Fibroblast of peridontal ligament (primary cell): ENCODE measurements around the gene ERC2.

Experiments used
- DNase-seq: peaks from one replicate; pipeline ENCODE4 v3.0.0-alpha.2; 2010; ENCODE audit errors: extremely low read depth

Gene ERC2

DNA sequence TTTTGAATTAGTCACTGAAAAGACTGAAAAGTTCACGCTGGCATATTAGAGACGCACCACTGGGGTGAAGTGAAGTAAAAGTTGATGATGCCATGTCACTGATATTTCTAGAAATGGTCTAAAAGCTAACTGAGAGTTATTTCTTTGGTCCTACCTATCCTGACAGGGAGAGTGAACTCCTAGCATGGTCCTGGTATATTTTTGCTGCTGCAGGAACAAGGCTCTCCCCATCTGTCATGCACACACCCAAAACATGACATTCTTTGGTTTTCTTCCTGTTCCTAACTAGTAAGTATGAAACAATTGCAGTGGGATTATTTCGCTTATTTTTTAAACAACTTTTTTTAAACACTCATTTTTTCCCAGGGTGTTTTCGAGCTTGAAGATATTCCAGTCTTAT is 466.7 kb downstream of the ERC2 start:
- DNase-seq = no peak

DNA sequence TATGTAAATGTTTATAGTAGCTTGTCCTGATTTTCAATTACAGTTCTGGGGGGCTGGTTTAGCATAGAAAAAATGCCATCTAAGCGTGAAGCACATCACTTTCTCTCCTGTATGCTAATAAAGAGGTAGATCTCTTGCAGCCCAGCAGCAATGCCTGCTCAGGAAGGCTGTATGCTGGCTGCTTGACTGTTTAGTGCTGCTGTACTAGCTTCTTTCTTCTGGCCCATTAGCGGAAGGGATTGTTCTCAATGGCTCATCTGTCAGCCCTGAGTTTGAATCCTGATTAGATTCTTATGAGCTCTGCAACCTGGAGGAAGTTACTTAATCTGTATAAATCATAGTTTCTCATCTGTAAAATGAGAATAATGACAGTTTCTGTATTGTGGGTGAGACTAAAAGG is 478.9 kb downstream of the ERC2 start:
- DNase-seq = no peak

DNA sequence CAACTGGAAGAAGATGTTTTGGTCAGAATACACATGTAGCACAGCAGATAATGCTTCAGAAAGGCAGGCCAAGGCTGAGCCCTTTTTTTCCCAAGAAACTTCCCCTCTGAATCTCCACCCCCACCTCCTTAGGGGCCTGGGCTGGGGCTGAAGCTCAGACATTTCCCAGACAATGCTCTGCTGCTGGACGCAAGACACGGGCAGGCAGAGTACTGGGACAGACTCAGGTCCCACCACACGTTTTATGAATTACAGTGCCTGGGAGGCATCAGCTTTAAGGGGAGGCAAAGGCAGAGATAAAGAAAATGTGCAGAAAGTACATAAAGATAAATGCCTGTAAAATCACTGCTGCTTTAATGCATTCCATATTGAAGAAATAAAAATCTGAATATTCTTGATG is 479.4 kb downstream of the ERC2 start:
- DNase-seq = no peak

DNA sequence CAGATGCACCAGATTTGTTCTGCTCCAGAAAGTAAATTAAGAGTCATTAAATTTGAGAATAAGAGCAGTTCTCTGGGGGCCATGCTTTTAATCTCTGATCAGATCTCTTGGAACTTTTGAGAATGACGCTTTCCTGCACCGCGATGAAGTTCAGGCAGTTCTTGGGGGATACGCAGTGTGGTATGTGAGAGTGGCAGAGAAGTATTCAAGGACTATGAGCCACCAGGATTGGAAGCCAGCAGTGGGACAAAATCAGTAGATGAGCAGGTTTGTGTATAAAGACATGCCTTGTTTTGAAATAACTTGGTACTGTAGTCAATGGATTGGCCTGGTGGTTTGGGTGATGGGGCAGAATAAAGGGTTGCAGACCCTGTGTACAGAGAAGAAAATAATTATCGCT is 483.6 kb downstream of the ERC2 start:
- DNase-seq = no peak

DNA sequence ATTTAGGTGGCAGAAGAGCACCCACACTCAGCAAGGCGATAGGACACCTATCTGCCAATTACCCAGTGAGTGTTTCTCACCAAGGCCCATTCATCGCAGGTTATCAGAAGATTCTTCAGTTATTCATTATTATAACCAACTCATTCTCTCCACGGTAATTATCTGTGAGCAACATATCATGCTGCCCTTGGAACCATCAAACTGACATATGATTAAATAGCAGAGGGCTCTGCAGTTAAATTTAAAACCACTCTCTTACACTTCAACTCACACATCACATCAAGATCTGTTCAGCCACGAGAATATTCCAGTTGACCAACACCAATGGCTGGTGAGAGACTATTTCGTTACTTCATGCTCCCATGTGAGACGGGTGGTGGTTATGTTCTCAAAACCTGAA is 489.3 kb downstream of the ERC2 start:
- no peak for DNase-seq

DNA sequence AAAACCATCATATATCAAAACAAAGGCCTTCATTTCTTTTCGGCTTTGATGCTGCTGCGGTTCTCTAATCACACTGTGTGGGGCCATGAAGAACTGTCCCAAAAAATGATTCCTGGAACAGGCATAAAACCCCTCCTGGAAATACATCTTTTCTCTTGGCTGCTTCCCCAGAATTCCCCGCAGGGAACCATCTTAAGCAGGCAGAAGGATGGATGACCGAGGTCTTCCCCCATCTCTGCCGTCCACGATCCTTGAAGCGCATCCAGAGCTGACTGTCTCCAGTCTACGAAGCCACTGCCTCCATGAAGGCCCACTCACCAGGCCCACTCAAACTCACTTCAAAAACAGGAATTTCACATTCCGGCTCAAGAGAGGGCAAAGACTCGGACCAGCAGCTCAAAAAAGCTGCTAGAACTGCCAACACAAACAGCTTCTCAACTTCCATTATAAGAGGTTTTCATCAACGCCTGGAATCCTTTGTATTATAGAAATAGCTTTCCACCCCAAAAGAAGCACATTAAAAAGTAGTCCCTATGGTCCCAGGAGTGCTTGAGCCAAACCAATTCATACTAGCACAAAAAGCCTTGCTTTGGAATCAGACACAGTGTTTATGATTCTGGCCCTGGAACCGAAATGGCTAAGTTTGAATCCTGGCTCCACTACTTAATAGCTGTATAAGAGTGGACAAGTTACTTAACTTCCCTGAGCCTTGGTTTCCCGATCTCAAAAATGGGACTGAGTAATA is 493.7 kb downstream of the ERC2 start:
- no peak for DNase-seq

DNA sequence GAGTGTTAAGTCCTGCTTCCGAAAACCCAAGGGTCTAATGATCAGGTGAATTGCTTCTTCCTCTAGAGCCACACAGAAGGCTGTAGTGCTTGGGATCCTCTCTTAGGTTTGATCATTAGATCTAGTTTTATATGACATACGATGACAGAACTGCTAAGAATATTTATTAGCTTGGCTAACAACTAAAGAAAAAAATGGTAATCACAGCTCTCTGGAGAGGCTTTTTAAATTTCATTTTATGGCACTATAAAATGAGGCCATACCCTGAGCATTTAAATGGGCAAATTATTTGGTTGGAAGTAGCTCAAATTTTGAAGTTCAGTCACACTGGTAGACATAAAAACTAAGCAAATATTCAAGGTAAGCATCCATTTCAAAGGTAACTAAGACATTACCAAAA is 498.6 kb downstream of the ERC2 start:
- no peak for DNase-seq

DNA sequence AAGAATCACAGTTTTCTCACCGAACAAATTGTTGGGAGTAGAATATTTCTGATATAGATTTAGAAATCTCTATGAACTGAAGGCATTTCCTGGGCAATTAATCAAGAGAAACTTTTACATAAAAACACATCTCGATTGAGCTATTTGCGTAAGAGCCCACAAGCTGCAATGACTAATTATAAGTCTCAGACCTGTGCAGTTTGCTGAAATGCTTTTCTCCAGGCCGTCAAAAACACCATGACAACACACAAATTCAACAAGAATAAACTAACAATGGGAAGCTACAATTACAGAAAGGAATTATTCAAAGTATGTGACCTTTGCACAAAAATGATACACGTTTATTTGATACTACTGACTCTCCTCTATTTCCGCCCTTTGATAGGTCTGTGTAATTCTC is 499.9 kb downstream of the ERC2 start:
- DNase-seq = no peak

DNA sequence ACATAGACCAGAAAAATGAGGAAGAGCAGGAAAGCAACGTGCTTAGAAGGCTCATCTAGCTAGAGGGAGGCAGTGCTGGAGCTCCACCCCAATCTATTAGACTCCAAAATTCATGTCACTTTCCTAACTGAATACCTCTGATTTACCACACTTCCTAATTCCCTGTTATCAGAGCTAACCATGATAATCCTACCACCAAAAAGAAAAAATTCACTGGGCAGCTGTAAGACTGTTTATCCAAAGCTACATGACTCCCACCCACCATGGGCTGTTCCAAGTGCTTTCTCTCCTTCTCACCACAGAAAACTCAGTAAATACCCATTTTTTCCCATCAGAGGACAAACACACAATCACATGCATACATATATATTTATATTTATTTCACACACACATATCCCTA is 501.7 kb downstream of the ERC2 start:
- no peak for DNase-seq

DNA sequence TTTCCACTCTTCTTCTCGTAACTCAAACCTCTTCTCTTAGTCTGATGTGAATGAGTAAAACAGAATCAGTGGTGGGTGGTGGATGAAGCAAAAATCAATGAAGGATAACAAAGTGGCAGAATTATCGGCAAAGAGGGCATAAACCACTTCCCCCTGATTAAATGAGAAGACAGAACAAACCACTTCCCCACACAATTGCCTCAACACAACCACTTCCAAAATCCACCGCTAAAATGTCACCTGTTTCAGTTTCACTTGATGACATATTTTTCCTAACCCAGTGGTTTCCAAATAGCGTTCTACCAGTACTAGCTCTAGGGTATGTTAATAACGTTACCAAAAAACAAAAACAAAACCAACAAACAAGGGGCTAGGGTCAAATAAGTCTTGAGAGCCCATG is 502.5 kb downstream of the ERC2 start:
- DNase-seq = no peak

DNA sequence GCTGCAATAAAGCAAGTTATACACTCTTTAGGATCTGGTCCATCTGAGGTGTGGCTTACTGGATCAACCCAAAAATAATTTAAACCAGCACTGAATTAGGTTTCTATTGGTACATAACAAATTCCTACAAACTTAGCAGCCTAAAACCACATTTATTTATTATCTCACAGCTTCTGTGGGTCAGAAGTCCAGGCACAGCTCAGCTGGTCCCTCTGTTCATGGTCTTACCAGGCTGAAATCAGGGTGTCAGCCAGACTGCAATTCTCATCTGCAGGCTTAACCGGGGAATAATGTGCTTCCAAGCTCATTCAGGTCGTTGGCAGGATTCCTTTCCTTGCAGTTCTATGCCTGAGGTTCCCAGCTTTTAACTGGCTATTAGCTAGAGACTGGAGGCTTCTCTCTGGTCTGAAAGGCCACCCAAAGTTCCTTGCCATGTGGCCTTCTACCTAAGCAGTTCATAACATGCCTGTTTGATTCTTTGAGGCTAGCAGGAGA is 503.7 kb downstream of the ERC2 start:
- DNase-seq = no peak

DNA sequence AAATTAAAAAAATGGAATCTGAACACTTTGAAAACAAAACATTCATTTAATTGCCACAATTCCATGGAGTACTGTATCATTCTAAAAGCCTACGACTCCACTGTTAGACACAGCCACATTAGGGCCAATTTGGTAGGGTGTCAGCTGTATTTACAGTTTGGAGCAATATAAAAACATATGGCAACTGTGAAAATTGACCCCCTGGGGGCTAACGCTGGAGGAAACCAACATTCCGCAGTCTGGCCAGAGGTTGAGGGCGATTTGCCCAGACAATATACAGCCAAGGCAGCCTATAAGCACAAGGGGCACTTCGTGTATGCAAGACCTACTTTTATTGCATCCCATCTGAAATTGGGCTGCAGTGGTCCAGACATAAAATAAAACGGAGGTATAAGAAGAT is 504.7 kb downstream of the ERC2 start:
- DNase-seq = no peak

DNA sequence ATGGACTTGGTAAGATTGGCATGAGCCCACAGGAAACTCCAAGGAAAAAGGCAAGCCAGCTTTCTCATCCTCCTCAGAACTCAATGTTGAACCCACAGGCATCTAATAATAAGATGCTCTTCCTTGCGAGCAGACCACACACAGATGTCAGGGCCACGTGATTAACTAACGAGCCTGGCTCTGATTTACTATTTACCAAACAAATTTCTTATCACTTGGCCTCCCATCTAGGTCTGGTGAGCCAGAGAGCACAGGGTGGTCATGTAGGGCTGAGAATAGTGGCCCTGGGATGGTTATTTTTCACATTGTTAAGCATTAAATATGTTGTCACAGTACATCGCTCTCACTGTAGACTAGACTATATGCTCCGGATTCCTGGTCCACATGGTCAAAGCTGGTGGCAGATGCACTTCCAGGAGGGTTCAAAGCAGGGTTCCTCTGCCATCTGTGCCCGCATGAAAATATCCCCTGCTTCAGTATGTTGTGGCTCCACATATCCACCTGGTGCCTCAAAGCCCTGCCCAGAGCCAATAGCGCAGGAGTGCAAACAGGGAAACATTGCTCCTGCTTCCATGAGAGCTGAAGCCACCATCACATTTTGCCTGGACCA is 508.7 kb downstream of the ERC2 start:
- no peak for DNase-seq

DNA sequence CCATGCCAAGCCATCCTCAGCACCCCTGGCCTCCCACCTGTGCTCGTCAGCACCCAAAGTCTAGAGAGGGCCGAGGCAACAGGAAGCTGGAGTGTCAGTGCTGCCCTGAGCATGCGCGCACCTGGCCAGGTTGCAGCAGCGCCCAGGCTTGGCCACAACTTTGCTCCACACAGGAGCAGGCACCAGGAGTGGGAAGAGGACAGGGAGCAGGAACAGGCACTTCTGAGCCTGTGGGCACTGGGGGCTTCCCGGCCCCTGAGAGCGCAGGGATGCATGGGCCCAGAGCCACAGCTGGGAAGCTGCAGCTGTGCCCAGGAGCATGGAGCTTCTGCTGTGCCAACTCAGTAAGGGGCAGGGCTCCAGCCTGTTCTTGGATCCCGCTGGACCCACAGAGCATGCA is 509.7 kb downstream of the ERC2 start:
- DNase-seq = no peak

DNA sequence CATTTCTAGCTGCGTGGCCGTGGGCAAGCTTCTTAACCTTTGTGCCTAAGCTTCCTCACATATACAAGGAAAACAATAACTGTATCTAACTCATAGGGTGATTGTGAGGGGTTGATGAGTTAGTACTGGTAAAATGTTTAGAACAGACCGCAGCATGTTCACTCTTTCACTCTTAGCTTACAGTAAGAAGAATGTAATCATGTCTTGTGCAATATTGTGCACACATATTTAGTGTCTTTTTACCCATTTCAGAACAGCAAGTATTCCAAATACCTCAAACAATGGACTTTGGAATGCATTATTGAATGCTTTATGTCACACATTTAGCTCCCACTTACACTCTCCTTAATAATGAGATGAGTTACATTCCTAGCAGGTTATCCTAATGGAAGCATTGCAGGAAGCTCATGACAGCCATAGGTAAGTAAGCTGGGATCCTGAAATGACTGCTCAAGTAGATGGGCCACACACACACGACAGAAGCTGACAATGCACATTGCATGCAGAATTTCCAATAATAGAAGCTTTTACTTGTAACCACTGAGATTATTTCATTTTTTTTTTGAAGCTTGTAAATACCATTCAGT is 512.3 kb downstream of the ERC2 start:
- peak; percentile 3 for DNase-seq

DNA sequence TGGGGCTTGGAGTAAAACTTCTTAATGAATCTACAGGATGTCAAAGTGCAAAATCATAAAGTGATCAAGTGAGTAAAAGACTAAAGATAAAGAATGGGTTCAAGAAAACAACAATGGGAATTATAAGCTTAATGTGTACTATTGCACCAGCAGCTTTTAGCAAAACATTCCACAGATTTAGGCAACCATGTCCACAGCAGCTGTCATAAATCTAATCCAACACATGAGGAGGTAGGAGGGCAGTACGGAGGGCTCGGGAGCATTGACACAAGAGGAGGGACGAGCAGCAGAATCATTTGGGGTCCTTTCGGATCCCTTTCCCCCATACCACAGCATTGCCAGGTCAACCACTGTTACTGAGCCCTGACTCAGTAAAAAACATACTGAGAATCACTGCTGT is 516.9 kb downstream of the ERC2 start:
- DNase-seq = no peak

DNA sequence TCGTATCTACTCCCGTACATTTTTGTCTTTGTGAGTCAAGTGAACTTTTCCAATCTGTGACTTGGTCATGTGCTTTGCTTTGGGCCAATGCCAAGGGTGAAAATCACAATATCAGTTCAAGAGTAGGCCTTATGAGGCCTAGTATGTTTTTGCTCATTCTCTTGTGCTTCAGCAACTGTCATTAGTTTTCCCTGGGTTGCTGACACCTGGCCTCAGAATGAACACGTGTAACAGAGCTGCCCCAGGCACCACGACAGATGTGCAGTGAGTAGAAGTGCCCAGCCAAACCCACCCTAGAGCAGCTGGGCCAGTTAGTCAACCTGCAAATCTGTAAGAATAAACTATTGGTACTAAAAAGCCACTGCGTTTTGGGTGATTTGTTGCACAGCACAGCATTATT is 520.9 kb downstream of the ERC2 start:
- no peak for DNase-seq

DNA sequence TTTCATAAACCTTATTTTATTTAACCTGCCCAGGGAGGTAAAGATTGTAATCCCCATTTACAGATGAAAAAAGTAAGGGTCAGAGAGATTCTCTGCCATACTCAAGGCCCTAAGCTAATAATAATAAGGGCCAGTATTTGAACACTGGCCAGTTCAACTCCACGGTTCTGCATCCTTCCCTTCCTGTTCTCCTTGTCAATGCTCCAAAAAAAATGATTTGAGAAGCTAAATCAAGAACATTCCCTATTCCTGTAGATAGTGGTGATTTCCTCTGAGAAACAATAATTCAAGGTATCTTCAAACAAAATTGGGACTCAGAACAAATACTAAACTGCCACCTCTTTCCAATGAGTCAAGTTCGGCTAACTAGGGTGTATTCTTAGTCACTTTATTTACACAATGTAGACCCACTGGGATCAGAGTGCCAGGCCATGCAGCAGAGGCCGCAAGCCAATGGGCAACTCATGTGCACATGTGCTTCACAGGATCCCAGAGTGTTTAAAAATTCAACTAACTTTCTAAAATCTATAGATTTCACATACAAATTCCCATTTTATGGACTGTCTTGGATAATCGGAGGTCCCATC is 521.6 kb downstream of the ERC2 start:
- no peak for DNase-seq

DNA sequence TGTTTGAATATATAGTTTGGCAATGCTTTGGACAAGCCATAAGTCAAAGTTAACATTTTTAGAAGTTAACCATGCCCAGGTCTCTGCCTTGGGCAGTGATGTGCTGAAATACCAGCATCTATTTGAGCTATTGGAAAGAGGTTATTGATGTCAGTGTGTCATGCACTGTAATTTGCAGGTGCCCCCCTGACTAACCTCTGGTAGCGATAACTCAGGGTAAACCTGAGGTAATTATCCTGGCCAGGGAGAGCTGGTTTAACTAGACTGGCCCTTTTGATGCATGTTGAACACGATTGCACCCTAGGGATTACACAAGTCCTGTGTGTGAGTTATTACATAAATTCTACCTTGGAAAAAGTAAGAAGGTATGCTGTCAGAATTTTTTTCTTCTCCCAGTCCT is 525.4 kb downstream of the ERC2 start:
- DNase-seq = no peak

DNA sequence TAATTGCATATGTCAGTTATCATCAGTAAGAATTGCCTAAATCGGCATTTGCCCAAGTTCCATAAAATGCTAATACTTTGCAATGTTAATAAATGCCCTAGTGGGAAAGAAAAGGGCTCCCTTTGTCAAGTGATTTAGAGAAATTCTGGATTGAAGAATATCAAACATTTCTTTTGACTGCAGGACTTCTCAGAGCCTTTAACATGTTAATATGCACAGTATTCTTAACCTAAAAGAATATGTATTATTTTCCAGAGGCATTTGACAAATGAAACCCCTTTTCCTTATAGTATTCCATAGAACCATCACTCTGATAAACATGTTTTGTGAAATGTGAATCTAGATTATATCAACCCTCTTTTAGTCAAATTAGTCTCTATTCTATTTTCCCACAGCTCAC is 529.0 kb downstream of the ERC2 start:
- no peak for DNase-seq

DNA sequence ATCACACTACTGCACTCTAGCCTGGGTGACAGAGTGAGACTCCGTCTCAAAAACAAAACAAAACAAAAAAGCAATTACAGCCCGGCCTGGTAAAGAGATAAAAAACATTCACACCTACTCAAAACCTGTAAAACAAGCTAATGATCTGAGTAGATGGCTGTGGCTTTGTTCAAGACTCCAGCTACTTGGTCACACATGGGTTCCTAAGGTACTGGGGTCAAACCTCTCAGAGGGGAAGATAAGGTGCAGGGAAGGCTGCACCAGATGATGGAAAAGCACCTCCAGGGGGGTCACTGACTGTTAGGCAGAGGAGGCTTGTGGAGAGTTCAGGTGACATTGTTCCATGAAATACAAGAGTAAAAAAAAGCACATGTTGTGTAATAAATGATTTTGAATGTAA is 531.0 kb downstream of the ERC2 start:
- no peak for DNase-seq

DNA sequence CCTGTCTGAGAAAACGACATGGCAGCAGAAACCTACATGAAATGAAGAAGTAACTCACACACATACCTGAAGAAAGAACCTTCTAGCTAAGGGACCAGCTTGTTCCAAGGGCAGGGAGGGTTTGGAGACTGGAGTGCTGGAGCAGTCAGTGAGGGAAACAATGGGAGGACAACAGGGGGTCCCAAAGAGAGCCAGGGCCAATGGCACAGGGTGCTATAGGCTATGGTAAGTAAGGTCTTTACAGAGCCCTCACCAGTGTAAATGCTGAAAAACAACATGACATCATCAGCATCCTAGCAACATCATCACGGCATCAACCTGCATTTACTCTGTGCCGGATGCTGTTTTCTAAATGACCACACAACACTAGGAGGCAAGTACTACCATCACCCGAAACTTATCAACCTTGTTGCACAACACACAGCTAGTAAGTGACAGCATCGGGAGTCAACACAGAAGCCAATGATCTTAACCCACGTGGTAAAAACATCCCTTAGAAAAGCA is 531.7 kb downstream of the ERC2 start:
- DNase-seq = no peak

DNA sequence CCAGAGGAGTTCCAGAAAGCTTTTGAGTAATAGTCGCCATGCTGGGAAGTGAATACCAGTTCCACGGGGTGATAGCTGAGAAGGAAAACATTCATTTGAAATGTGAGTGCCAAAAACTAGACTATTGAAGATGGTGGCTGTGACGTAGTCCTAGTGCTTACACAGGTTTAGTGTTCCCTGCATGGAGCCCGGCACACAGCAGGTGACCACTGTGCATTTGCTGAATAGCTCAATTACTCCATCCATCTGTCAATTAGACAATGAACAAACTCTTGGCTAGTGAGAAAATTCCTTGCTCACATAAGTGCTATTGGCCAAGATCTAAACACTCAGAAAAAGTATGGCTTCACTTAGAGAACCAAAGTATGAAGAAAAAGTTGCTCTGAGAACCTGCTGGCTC is 533.0 kb downstream of the ERC2 start:
- no peak for DNase-seq
